MM.1S (cell line): ENCODE data around the gene SNX3.

Experiments
- DNase-seq: peaks from one replicate; pipeline ENCODE4 v3.0.0-alpha.2; 2015
- H2AFZ ChIP-seq: fragments of 300-600 bp; sonication (generic); 2 replicates; pipeline ENCODE4 v1.6.0; 2016; ENCODE audit warnings: antibody characterized with exemption, low read length
- H3F3A ChIP-seq: fragments of 300-600 bp; sonication (generic); 2 replicates; pipeline ENCODE4 v1.6.1; 2016; ENCODE audit warnings: mild to moderate bottlenecking, antibody characterized with exemption, low read length, moderate library complexity, mixed read lengths; ENCODE audit not compliant: insufficient read depth
- H3K27ac ChIP-seq: fragments of 300-600 bp; sonication (generic); 2 replicates; pipeline ENCODE4 v1.5.1; 2016; ENCODE audit warnings: mild to moderate bottlenecking, low read length
- H3K27me3 ChIP-seq: fragments of 300-600 bp; sonication (generic); replicated peaks from 2 replicates; pipeline ENCODE4 v1.6.0; 2016; ENCODE audit warnings: low read length; ENCODE audit not compliant: insufficient read depth
- H3K36me3 ChIP-seq: fragments of 300-600 bp; sonication (generic); replicated peaks from 2 replicates; pipeline ENCODE4 v1.6.1; 2016; ENCODE audit warnings: mild to moderate bottlenecking, low read length, mixed read lengths; ENCODE audit not compliant: insufficient read depth
- H3K4me1 ChIP-seq: fragments of 300-600 bp; sonication (generic); 2 replicates; pipeline ENCODE4 v1.6.1; 2016; ENCODE audit warnings: low read length, mixed read lengths
- H3K4me2 ChIP-seq: fragments of 300-600 bp; sonication (generic); 2 replicates; pipeline ENCODE4 v1.6.0; 2016; ENCODE audit warnings: low read depth, low read length
- H3K4me3 ChIP-seq: fragments of 300-600 bp; sonication (generic); 2 replicates; pipeline ENCODE4 v1.5.1; 2016; ENCODE audit warnings: low read length, mixed read lengths
- H3K79me2 ChIP-seq: fragments of 300-600 bp; sonication (generic); 2 replicates; pipeline ENCODE4 v1.6.1; 2016; ENCODE audit warnings: mixed run types, low read length, mixed read lengths
- H3K9ac ChIP-seq: fragments of 300-600 bp; sonication (generic); 2 replicates; pipeline ENCODE4 v1.6.1; 2016; ENCODE audit warnings: low read length, mixed read lengths
- H3K9me2 ChIP-seq: fragments of 300-600 bp; sonication (generic); replicated peaks from 2 replicates; pipeline ENCODE4 v1.6.1; 2016; ENCODE audit warnings: mild to moderate bottlenecking, low read length, mixed read lengths; ENCODE audit not compliant: insufficient read depth
- H3K9me3 ChIP-seq: fragments of 300-600 bp; sonication (generic); replicated peaks from 2 replicates; pipeline ENCODE4 v1.6.1; 2016; ENCODE audit warnings: mild to moderate bottlenecking, low read length, mixed read lengths; ENCODE audit not compliant: insufficient read depth
- H4K20me1 ChIP-seq: fragments of 300-600 bp; sonication (generic); 2 replicates; pipeline ENCODE4 v1.6.1; 2016; ENCODE audit warnings: mild to moderate bottlenecking, low read length, moderate library complexity, mixed read lengths; ENCODE audit not compliant: insufficient read depth
- EZH2 ChIP-seq: fragments of 300-600 bp; sonication (generic); optimal IDR thresholded peaks from 2 replicates; pipeline ENCODE3; 2017; ENCODE audit warnings: low read depth, mild to moderate bottlenecking, antibody characterized with exemption, low read length, mixed read lengths
- EZH2phosphoT487 ChIP-seq: fragments of 300-600 bp; sonication (generic); IDR thresholded peaks from 2 replicates; pipeline ENCODE4 v1.6.1; 2018; ENCODE audit warnings: antibody characterized with exemption, low read length
- TF ChIP-seq, protein P1 (sequence below): fragments of 300-600 bp; sonication (generic); IDR thresholded peaks from 2 replicates; pipeline ENCODE4 v1.5.1; 2016; ENCODE audit warnings: antibody characterized with exemption, low read length, mixed read lengths

SNX3 gene

DNA sequence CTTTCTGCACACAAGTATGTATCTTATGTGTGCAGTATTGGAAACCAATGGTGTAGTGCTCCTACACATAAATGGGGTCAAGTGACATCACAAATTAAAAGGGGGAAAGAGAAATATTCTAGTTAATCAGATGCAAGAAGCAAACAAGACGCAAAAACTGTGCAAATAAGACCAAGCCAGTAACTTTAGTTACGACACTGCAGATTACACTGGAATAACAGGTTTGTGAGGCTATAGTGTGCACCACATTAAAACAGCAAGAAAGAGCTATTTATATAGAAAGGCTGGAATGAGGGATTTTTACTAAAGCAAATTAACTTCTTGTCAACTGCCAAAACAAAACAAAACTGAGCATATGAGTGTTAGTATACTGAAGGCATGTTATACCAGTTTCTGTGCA lies 49.2 kb downstream of the SNX3 start:
- no peaks in the 10 kb centered on the region for H4K20me1 ChIP-seq
- no peaks in the 10 kb centered on the region for H3K36me3 ChIP-seq
- H3K4me3 ChIP-seq = no peak overlapping the region
- no peak overlapping the region for H2AFZ ChIP-seq
- H3K4me1 ChIP-seq = no peaks in the 10 kb centered on the region
- no peaks in the 10 kb centered on the region for H3K9me2 ChIP-seq
- H3K4me2 ChIP-seq = no peak overlapping the region
- DNase-seq = no peak
- TF ChIP-seq EZH2phosphoT487 = no peak
- no peak for TF ChIP-seq EZH2
- TF ChIP-seq, protein P1, sequence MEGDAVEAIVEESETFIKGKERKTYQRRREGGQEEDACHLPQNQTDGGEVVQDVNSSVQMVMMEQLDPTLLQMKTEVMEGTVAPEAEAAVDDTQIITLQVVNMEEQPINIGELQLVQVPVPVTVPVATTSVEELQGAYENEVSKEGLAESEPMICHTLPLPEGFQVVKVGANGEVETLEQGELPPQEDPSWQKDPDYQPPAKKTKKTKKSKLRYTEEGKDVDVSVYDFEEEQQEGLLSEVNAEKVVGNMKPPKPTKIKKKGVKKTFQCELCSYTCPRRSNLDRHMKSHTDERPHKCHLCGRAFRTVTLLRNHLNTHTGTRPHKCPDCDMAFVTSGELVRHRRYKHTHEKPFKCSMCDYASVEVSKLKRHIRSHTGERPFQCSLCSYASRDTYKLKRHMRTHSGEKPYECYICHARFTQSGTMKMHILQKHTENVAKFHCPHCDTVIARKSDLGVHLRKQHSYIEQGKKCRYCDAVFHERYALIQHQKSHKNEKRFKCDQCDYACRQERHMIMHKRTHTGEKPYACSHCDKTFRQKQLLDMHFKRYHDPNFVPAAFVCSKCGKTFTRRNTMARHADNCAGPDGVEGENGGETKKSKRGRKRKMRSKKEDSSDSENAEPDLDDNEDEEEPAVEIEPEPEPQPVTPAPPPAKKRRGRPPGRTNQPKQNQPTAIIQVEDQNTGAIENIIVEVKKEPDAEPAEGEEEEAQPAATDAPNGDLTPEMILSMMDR = no peak
- peaks cover 12% of the 10 kb centered on the region; the same call in 1 of the 2 replicates for H3K79me2 ChIP-seq
- H3K9me3 ChIP-seq = no peaks in the 10 kb centered on the region
- H3K9ac ChIP-seq = no peak overlapping the region
- no peak overlapping the region for H3K27ac ChIP-seq
- H3K27me3 ChIP-seq = no peaks in the 10 kb centered on the region
- no peaks in the 10 kb centered on the region for H3F3A ChIP-seq

DNA sequence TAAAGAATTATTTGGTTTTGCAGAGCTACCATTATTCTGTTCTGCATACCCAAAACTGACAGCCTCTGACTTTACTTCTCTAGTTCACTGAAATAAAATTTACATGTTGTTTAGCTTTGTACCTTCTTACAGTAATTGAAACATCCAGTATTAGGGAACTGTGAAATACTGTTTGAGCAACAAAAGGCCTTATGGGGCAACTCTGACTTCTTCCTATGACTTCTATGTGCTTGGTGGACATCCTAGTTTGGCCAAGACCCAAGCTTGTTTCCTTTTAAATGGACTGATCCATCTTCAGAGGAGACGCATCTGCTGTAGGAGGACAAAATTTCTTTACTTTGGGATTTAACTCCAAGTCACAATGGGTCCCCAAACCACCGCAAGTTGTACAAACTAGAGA lies 50.3 kb downstream of the SNX3 start:
- Histone ChIP-seq H4K20me1 (no peaks in the 10 kb centered on the region), H3K27me3 (no peaks in the 10 kb centered on the region), H3K4me2 (no peak overlapping the region), H3K4me1 (no peaks in the 10 kb centered on the region), H3F3A (no peaks in the 10 kb centered on the region), H3K27ac (no peak overlapping the region), H3K9ac (no peak overlapping the region), H3K36me3 (no peaks in the 10 kb centered on the region), H3K9me3 (no peaks in the 10 kb centered on the region), H3K79me2 (peaks cover 11% of the 10 kb centered on the region; the same call in 1 of the 2 replicates), H3K9me2 (no peaks in the 10 kb centered on the region), H3K4me3 (no peak overlapping the region), H2AFZ (no peak overlapping the region)
- DNase-seq = no peak
- TF ChIP-seq, protein P1 = no peak
- TF ChIP-seq EZH2phosphoT487 (no peak), EZH2 (no peak)

DNA sequence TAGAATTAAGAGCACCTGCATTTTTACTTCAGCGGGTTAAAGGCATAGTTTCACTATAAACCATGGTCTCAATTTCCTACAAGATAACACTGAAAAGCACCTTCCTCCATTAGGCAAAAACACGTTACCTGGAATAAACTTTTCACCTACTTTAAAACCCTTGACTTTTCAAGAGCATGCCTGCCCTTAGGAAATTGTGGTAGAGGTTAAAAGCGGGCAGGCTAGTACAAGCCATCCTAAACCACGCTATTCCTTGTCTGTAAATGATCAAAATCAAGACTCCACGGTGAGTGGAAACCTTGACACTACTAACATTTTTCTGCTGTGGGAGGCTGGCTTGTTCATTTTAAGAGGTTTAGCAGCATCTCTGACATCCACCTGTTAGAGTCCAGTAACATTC lies 51.1 kb downstream of the SNX3 start:
- TF ChIP-seq EZH2 = no peak
- no peak for TF ChIP-seq EZH2phosphoT487
- TF ChIP-seq, protein P1 = no peak
- no peaks in the 10 kb centered on the region for H3K4me1 ChIP-seq
- H3K27ac ChIP-seq = no peak overlapping the region
- no peak overlapping the region for H2AFZ ChIP-seq
- H3K27me3 ChIP-seq = no peaks in the 10 kb centered on the region
- H3K9ac ChIP-seq = no peak overlapping the region
- H3K9me2 ChIP-seq = no peaks in the 10 kb centered on the region
- no peak overlapping the region for H3K4me2 ChIP-seq
- no peaks in the 10 kb centered on the region for H3K9me3 ChIP-seq
- H3K36me3 ChIP-seq = no peaks in the 10 kb centered on the region
- no peaks in the 10 kb centered on the region for H3F3A ChIP-seq
- no peak for DNase-seq
- H4K20me1 ChIP-seq = no peaks in the 10 kb centered on the region
- peaks cover 7% of the 10 kb centered on the region; the same call in 1 of the 2 replicates for H3K79me2 ChIP-seq
- H3K4me3 ChIP-seq = no peak overlapping the region
